ENCODE data around the gene OVOL1. TPM values are rescaled to one million over a fixed set of nuclear protein-coding genes. Genes with fewer than 3 reads are reported as not detected.

Gene OVOL1
- total RNA-seq, 3 donors from 2014 or later (not counting 1 experiment from before 2014, with no cell fraction given) = 0.11 to 0.12 TPM; not detected in 1

- DNase-seq = no peak
- Mint-ChIP-seq H3K4me3 (peak overlapping the region; percentile 18), H3K4me1 (peaks cover 20 to 29% of the 10 kb centered on the region in 2 donors), H3K9me3 (no peaks in the 10 kb centered on the region), H3K27ac (no peak overlapping the region), H3K27me3 (ENCODE audit: low read depth in 2 of 2) (peaks cover 11 to 20% of the 10 kb centered on the region in 2 donors), H3K36me3 (no peaks in the 10 kb centered on the region)
- H3K36me3 ChIP-seq (ENCODE audit: control insufficient read depth, insufficient read depth, low read length) = peaks cover 13% of the 10 kb centered on the region
- H3K4me1 ChIP-seq (ENCODE audit: control insufficient read depth, insufficient read depth, low read length) = peaks cover 34% of the 10 kb centered on the region
- intact Hi-C loops (cut with micrococcal nuclease) = loop anchor here (10.0 kb wide), 1 partner anchor 428 kb away; the partner anchor contains the start of gene TIGD3
- H3K27me3 ChIP-seq (ENCODE audit: control insufficient read depth, insufficient read depth, low read length) = peaks cover 13% of the 10 kb centered on the region
- WGBS (ENCODE audit: insufficient coverage) = 90% methylated on average over 9 of the region's 9 CpGs
- H3K4me3 ChIP-seq (ENCODE audit: low read length) = no peak overlapping the region
- no peak for TF ChIP-seq CTCF (IDR thresholded peaks at IDR 0.05)
- H3K9me3 ChIP-seq (ENCODE audit: control insufficient read depth, insufficient read depth, low read length) = no peaks in the 10 kb centered on the region
- ATAC-seq = no peak
- no peak overlapping the region for H3K27ac ChIP-seq (ENCODE audit: low read length)
Measured at GRCh38 chr11:65782816-65783228, 4.0 kb upstream of the OVOL1 start.

DNA sequence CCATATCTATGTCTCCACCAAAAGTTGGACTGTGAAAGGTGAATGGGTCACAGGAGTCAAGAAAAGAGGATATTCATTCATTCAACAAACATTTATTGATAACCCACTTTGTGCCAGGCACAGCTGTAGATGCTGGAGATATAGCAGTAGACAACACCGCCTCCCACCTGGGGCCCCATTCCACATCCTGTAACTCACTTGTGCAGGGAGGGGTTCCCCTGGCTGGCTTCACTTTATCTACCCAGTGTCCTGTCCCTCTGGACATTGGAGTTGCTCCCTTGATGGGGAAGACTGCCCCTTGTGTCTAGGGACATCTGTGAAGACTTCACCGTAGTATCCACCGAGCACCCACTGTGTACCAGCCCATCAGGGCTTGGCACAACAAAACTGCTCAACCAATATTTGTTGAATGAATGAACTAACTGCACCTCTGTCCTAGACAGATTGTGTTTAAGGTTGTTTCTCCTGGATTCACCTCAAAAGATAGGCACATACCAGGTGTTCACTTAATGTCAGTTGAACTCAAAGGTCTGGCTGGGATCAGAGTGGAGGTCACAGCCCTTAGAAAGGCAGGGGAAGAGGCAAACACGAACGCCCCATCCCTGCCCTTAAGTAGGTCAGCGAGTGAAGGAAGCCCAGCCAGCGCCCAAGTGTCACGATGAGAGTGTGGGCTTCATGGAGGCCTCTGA, 1.4 kb upstream of the OVOL1 start:
- Mint-ChIP-seq H3K27me3 (ENCODE audit: low read depth in 2 of 2) (peaks cover 18 to 35% of the 10 kb centered on the region in 2 donors), H3K4me3 (peak overlapping the region; percentile 80), H3K27ac (peak overlapping the region in 1 of 2 donors; percentile 26), H3K9me3 (no peaks in the 10 kb centered on the region), H3K36me3 (no peaks in the 10 kb centered on the region), H3K4me1 (peaks cover 19 to 21% of the 10 kb centered on the region in 2 donors)
- ATAC-seq (no peak), DNase-seq (no peak)
- no peak overlapping the region for H3K4me3 ChIP-seq (ENCODE audit: low read length)
- H3K27ac ChIP-seq (ENCODE audit: low read length) = no peak overlapping the region
- WGBS (ENCODE audit: insufficient coverage) = 52% methylated on average over 8 of the region's 8 CpGs
- peaks cover 30% of the 10 kb centered on the region for H3K4me1 ChIP-seq (ENCODE audit: control insufficient read depth, insufficient read depth, low read length)
- peaks cover 31% of the 10 kb centered on the region for H3K27me3 ChIP-seq (ENCODE audit: control insufficient read depth, insufficient read depth, low read length)
- no peaks in the 10 kb centered on the region for H3K36me3 ChIP-seq (ENCODE audit: control insufficient read depth, insufficient read depth, low read length)
- intact Hi-C loops (cut with micrococcal nuclease) = loop anchor here (10.0 kb wide), 1 partner anchor 431 kb away; the partner anchor contains the start of gene TIGD3
- no peak for TF ChIP-seq CTCF (IDR thresholded peaks at IDR 0.05)
- no peaks in the 10 kb centered on the region for H3K9me3 ChIP-seq (ENCODE audit: control insufficient read depth, insufficient read depth, low read length)

GRCh38 chr11:65786008-65786785, 666 bp upstream of the OVOL1 start:
- Histone ChIP-seq H3K27ac (ENCODE audit: low read length) (no peak overlapping the region), H3K4me1 (ENCODE audit: control insufficient read depth, insufficient read depth, low read length) (peaks cover 30% of the 10 kb centered on the region), H3K27me3 (ENCODE audit: control insufficient read depth, insufficient read depth, low read length) (peaks cover 31% of the 10 kb centered on the region), H3K9me3 (ENCODE audit: control insufficient read depth, insufficient read depth, low read length) (no peaks in the 10 kb centered on the region), H3K36me3 (ENCODE audit: control insufficient read depth, insufficient read depth, low read length) (no peaks in the 10 kb centered on the region), H3K4me3 (ENCODE audit: low read length) (no peak overlapping the region)
- no peaks in the 10 kb centered on the region for H3K36me3 Mint-ChIP-seq
- peaks cover 18 to 36% of the 10 kb centered on the region in 2 donors for H3K27me3 Mint-ChIP-seq (ENCODE audit: low read depth in 2 of 2)
- H3K27ac Mint-ChIP-seq = peak overlapping the region in 1 of 2 donors; percentile 26
- DNase-seq (peak in 1 of 2 donors; percentile 47), ATAC-seq (peak in 2 of 3 donors; percentile 33 to 34)
- H3K4me3 Mint-ChIP-seq = peak overlapping the region; percentile 80
- no peaks in the 10 kb centered on the region for H3K9me3 Mint-ChIP-seq
- WGBS (ENCODE audit: insufficient coverage) = 10% methylated on average over 74 of the region's 74 CpGs
- intact Hi-C loops (cut with micrococcal nuclease) = loop anchor here (10.0 kb wide), 1 partner anchor 431 kb away; the partner anchor contains the start of gene TIGD3
- TF ChIP-seq CTCF (IDR thresholded peaks at IDR 0.05) = no peak
- H3K4me1 Mint-ChIP-seq = peaks cover 19 to 21% of the 10 kb centered on the region in 2 donors

Measured in natural killer cell (primary cell).